Endothelial cell of umbilical vein (primary cell): ENCODE data around the gene GSDMA.

Source experiments
- MAX ChIP-seq: IDR thresholded peaks from 2 replicates; pipeline ENCODE4 v1.6.1; 2011; ENCODE audit not compliant: insufficient read depth, insufficient read length
- POLR2AphosphoS5 ChIP-seq: IDR thresholded peaks from 2 replicates; pipeline ENCODE4 v1.6.1; 2012; ENCODE audit warnings: low read depth, mild to moderate bottlenecking, control low read depth, low read length, moderate library complexity; ENCODE audit not compliant: insufficient read depth

GRCh38 chr17:39980351-39981206 lies 17.8 kb downstream of the GSDMA start, which contains the start of gene PSMD3:
- TF ChIP-seq MAX (peak; percentile 62), POLR2AphosphoS5 (peak; percentile 94)
